ENCODE data around the gene BNC2.

Gene BNC2

DNA sequence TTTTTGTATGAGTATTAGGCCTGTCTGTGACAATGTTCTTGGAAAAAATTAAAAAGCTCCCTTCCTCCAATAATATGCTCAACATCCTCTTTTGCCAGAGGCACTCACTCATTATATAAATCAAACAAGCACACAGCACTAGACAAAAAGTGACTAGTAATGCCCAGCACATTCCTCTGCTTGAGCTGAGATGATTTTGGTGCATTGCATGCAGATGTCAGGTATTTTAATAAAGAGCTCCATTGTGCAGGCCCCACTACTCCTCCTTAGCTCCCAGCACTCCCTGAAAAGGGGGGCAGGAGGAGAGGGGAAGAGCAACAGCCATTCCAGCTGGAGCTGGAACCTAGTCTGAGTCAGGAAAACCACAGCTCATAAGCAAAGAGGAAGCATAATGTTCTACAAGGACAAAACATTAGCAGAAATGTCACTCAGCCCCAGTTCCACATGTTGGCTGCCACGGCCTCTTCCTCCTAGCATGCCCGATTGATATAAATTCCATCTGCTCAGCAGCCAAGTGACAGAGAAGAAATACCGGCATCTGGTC, 348.5 kb downstream of the BNC2 start:
- H3K4me2 ChIP-seq (ENCODE audit: low read length), result no peak overlapping the region
- peaks cover 10% of the 10 kb centered on the region for H3K4me1 ChIP-seq (ENCODE audit: control insufficient read depth, low read depth, low read length)
- H3K27ac ChIP-seq (ENCODE audit: low read depth, low read length), result no peak overlapping the region
- no peaks in the 10 kb centered on the region for H3K79me1 ChIP-seq (ENCODE audit: low read length)
- H4K8ac ChIP-seq (ENCODE audit: low read depth, low read length), result no peak overlapping the region
- no peak for DNase-seq
- no peak overlapping the region for H2BK15ac ChIP-seq (replicated peaks; ENCODE audit: low read depth)
- peak overlapping the region; percentile 10 for H3K23ac ChIP-seq (ENCODE audit: low read length)
- H3K4me3 ChIP-seq (ENCODE audit: low read length), result no peak overlapping the region
- H3K18ac ChIP-seq (ENCODE audit: low read length), result peak overlapping the region; percentile 40
- H3K4ac ChIP-seq (ENCODE audit: low read depth, low read length), result no peak overlapping the region
- no CpG with 5 or more reads among the region's 3 CpGs for WGBS (ENCODE audit: extremely low coverage, insufficient coverage, low lambda C conversion rate)
- H3K9ac ChIP-seq (ENCODE audit: low read length), result no peak overlapping the region
- H4K5ac ChIP-seq (ENCODE audit: low read length), result no peak overlapping the region
- H2BK120ac ChIP-seq (ENCODE audit: low read depth, low read length), result no peak overlapping the region
- H3K36me3 ChIP-seq (ENCODE audit: control insufficient read depth, insufficient read depth, low read length), result no peaks in the 10 kb centered on the region
- no peaks in the 10 kb centered on the region for H3K79me2 ChIP-seq (ENCODE audit: control insufficient read depth, insufficient read depth, low read length)
- peak overlapping the region; percentile 5 for H3K56ac ChIP-seq (ENCODE audit: low read length)
- peak overlapping the region; percentile 22 for H2AK5ac ChIP-seq (ENCODE audit: low read length)
- H2BK5ac ChIP-seq (ENCODE audit: low read length), result peak overlapping the region; percentile 74
- H3K27me3 ChIP-seq (ENCODE audit: insufficient read depth, low read length, poor library complexity), result no peaks in the 10 kb centered on the region

DNA sequence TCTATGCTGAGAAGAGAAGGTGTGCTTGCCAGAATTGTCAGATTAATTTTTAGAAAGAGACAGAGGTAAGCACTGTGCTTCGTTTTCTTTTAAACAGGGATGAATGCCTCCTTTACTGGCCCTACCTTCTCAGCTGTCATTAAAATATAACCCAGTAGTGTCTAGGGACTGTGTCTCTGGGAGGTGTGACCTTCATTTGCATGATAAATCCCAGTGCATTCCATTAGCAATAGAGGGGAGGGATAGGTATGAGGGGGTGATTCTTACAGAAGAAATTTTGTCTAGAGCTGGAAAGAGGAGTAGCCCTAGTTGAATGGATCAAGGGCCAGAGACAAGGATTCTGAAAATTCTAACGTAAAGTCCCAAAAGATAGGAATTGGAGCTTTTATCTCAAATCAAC, 351.5 kb downstream of the BNC2 start:
- no CpG with 5 or more reads among the region's 2 CpGs for WGBS (ENCODE audit: extremely low coverage, insufficient coverage, low lambda C conversion rate)
- Histone ChIP-seq H2BK15ac (replicated peaks; ENCODE audit: low read depth) (no peak overlapping the region), H3K4me1 (ENCODE audit: control insufficient read depth, low read depth, low read length) (peaks cover 18% of the 10 kb centered on the region), H2BK120ac (ENCODE audit: low read depth, low read length) (no peak overlapping the region), H3K56ac (ENCODE audit: low read length) (no peak overlapping the region), H3K79me1 (ENCODE audit: low read length) (no peaks in the 10 kb centered on the region), H3K36me3 (ENCODE audit: control insufficient read depth, insufficient read depth, low read length) (no peaks in the 10 kb centered on the region), H4K5ac (ENCODE audit: low read length) (no peak overlapping the region), H3K23ac (ENCODE audit: low read length) (no peak overlapping the region), H3K27ac (ENCODE audit: low read depth, low read length) (no peak overlapping the region), H3K27me3 (ENCODE audit: insufficient read depth, low read length, poor library complexity) (no peaks in the 10 kb centered on the region), H3K79me2 (ENCODE audit: control insufficient read depth, insufficient read depth, low read length) (no peaks in the 10 kb centered on the region), H3K9ac (ENCODE audit: low read length) (no peak overlapping the region), H2BK5ac (ENCODE audit: low read length) (no peak overlapping the region), H3K4ac (ENCODE audit: low read depth, low read length) (no peak overlapping the region), H3K4me2 (ENCODE audit: low read length) (no peak overlapping the region), H2AK5ac (ENCODE audit: low read length) (no peak overlapping the region), H3K18ac (ENCODE audit: low read length) (no peak overlapping the region), H3K4me3 (ENCODE audit: low read length) (no peak overlapping the region), H4K8ac (ENCODE audit: low read depth, low read length) (no peak overlapping the region)
- DNase-seq, result peak; percentile 64

DNA sequence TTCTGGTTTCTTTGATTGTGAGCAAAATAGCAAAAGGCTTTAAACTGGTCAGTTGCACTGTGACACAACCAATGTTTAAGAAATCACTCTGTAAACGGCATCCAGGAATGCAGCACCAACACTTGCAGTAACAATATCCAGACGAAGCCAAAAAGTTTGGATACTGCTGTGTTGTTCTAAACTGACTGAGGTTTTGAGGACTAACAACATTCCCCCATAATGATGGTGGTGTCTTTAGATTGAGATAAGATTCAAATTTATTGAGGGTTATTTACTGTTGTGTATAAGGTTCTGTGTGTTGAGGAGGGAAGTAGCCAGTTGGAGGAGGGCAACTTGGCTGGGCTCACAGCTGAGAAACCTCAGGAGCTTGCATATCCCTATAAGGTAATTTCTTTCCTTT, 353.6 kb downstream of the BNC2 start:
- no peak overlapping the region for H3K27ac ChIP-seq (ENCODE audit: low read depth, low read length)
- DNase-seq, result peak; percentile 65

DNA sequence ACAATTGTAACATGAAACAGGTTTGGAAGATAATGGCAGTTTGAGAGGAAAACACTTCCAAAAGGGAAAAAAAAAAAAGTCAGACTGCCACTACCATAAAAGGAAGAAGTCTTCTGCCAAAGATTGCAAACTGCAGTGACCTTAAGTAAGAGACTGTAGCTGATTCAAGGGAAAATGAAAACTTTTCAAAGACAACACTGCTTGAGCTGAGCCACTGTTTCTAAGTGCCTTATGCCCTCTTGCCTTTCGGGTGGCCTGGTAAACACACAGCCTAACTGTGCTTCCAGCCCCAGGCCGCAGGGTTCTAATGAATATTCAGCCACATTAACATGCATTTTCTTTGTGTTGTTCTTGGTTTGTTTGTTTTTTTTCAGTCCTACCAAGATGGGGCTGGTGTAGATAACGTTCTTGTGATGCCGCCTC, 354.6 kb downstream of the BNC2 start:
- Histone ChIP-seq H3K27me3 (ENCODE audit: insufficient read depth, low read length, poor library complexity) (no peaks in the 10 kb centered on the region), H4K5ac (ENCODE audit: low read length) (no peak overlapping the region), H3K4me3 (ENCODE audit: low read length) (no peak overlapping the region), H3K27ac (ENCODE audit: low read depth, low read length) (peak overlapping the region; percentile 68), H2BK15ac (replicated peaks; ENCODE audit: low read depth) (no peak overlapping the region), H3K9ac (ENCODE audit: low read length) (no peak overlapping the region), H3K18ac (ENCODE audit: low read length) (peak overlapping the region; percentile 39), H3K79me1 (ENCODE audit: low read length) (no peaks in the 10 kb centered on the region), H3K79me2 (ENCODE audit: control insufficient read depth, insufficient read depth, low read length) (no peaks in the 10 kb centered on the region), H3K36me3 (ENCODE audit: control insufficient read depth, insufficient read depth, low read length) (no peaks in the 10 kb centered on the region), H3K56ac (ENCODE audit: low read length) (peak overlapping the region; percentile 68), H3K4me2 (ENCODE audit: low read length) (no peak overlapping the region), H2BK120ac (ENCODE audit: low read depth, low read length) (no peak overlapping the region), H3K4me1 (ENCODE audit: control insufficient read depth, low read depth, low read length) (peaks cover 16% of the 10 kb centered on the region), H3K4ac (ENCODE audit: low read depth, low read length) (no peak overlapping the region), H4K8ac (ENCODE audit: low read depth, low read length) (no peak overlapping the region), H3K23ac (ENCODE audit: low read length) (no peak overlapping the region), H2AK5ac (ENCODE audit: low read length) (no peak overlapping the region), H2BK5ac (ENCODE audit: low read length) (no peak overlapping the region)
- WGBS (ENCODE audit: extremely low coverage, insufficient coverage, low lambda C conversion rate), result no CpG with 5 or more reads among the region's 4 CpGs
- peak; percentile 93 for DNase-seq

More for the DNA sequence above, 353.6 kb downstream of the BNC2 start:
- no peaks in the 10 kb centered on the region for H3K27me3 ChIP-seq (ENCODE audit: insufficient read depth, low read length, poor library complexity)
- no peak overlapping the region for H3K4ac ChIP-seq (ENCODE audit: low read depth, low read length)
- no peak overlapping the region for H4K5ac ChIP-seq (ENCODE audit: low read length)
- H3K36me3 ChIP-seq (ENCODE audit: control insufficient read depth, insufficient read depth, low read length), result no peaks in the 10 kb centered on the region
- no peaks in the 10 kb centered on the region for H3K79me2 ChIP-seq (ENCODE audit: control insufficient read depth, insufficient read depth, low read length)
- no peak overlapping the region for H3K9ac ChIP-seq (ENCODE audit: low read length)
- no peak overlapping the region for H3K56ac ChIP-seq (ENCODE audit: low read length)
- H2AK5ac ChIP-seq (ENCODE audit: low read length), result no peak overlapping the region
- H2BK120ac ChIP-seq (ENCODE audit: low read depth, low read length), result no peak overlapping the region
- no peaks in the 10 kb centered on the region for H3K79me1 ChIP-seq (ENCODE audit: low read length)
- H4K8ac ChIP-seq (ENCODE audit: low read depth, low read length), result no peak overlapping the region
- no peak overlapping the region for H3K4me2 ChIP-seq (ENCODE audit: low read length)
- peaks cover 17% of the 10 kb centered on the region for H3K4me1 ChIP-seq (ENCODE audit: control insufficient read depth, low read depth, low read length)
- no peak overlapping the region for H2BK5ac ChIP-seq (ENCODE audit: low read length)
- no CpG with 5 or more reads among the region's 2 CpGs for WGBS (ENCODE audit: extremely low coverage, insufficient coverage, low lambda C conversion rate)
- H3K4me3 ChIP-seq (ENCODE audit: low read length), result no peak overlapping the region
- H2BK15ac ChIP-seq (replicated peaks; ENCODE audit: low read depth), result no peak overlapping the region
- peak overlapping the region; percentile 22 for H3K18ac ChIP-seq (ENCODE audit: low read length)
- H3K23ac ChIP-seq (ENCODE audit: low read length), result no peak overlapping the region

DNA sequence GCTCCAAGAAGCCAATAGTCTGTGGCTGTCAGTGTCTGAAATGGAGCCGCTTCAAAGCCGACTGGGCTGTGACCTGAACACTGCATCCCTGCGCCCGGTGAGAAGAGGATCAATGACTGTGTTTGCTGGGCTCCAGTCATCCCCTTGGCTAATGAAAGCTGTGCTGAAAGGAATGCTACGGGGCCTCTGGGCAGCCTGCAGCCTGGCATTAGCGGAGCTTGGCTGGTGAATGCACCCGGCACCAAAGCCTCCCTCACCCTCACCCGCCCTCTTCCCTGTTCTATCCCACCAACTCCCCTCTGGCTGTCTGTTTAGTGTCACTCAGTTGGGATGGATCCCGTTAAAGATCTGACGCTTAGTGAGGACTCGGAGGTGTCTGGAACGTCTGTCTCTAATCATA, 355.3 kb downstream of the BNC2 start:
- H3K27ac ChIP-seq (ENCODE audit: low read depth, low read length), result peak overlapping the region; percentile 43
- H3K23ac ChIP-seq (ENCODE audit: low read length), result no peak overlapping the region
- DNase-seq, result peak; percentile 58

DNA sequence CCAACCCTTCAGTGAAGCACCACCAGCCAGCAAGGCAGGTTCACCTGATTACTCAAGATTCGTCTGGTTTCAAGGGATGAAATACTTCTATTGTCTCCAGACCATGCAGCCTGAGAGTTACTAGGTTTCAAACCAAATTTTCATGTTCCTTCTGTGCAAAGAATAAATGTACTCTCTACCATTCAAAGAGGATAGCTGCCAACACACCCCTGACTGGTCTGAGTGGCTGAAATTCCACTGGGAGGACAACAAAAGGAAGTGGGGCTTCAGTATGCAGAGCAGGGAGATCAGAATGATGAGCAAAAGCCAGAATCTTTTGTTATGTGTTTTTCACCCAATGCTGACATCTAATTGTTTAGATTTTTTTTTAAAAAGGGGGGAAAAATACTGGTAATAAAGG, 356.3 kb downstream of the BNC2 start:
- Histone ChIP-seq H3K79me1 (ENCODE audit: low read length) (no peaks in the 10 kb centered on the region), H3K4ac (ENCODE audit: low read depth, low read length) (no peak overlapping the region), H3K23ac (ENCODE audit: low read length) (no peak overlapping the region), H4K5ac (ENCODE audit: low read length) (no peak overlapping the region), H3K18ac (ENCODE audit: low read length) (no peak overlapping the region), H2BK120ac (ENCODE audit: low read depth, low read length) (no peak overlapping the region), H2BK15ac (replicated peaks; ENCODE audit: low read depth) (no peak overlapping the region), H3K4me1 (ENCODE audit: control insufficient read depth, low read depth, low read length) (peaks cover 13% of the 10 kb centered on the region), H3K4me2 (ENCODE audit: low read length) (no peak overlapping the region), H4K8ac (ENCODE audit: low read depth, low read length) (no peak overlapping the region), H3K27me3 (ENCODE audit: insufficient read depth, low read length, poor library complexity) (peaks cover 1% of the 10 kb centered on the region), H3K9ac (ENCODE audit: low read length) (no peak overlapping the region), H3K4me3 (ENCODE audit: low read length) (no peak overlapping the region), H3K27ac (ENCODE audit: low read depth, low read length) (no peak overlapping the region), H3K56ac (ENCODE audit: low read length) (no peak overlapping the region), H2BK5ac (ENCODE audit: low read length) (no peak overlapping the region), H3K79me2 (ENCODE audit: control insufficient read depth, insufficient read depth, low read length) (no peaks in the 10 kb centered on the region), H2AK5ac (ENCODE audit: low read length) (no peak overlapping the region), H3K36me3 (ENCODE audit: control insufficient read depth, insufficient read depth, low read length) (no peaks in the 10 kb centered on the region)
- WGBS (ENCODE audit: extremely low coverage, insufficient coverage, low lambda C conversion rate), result no CpG with 5 or more reads among the region's 1 CpG
- DNase-seq, result peak; percentile 41

More for the DNA sequence above, 355.3 kb downstream of the BNC2 start:
- Histone ChIP-seq H3K79me1 (ENCODE audit: low read length) (no peaks in the 10 kb centered on the region), H3K18ac (ENCODE audit: low read length) (no peak overlapping the region), H4K5ac (ENCODE audit: low read length) (no peak overlapping the region), H3K9ac (ENCODE audit: low read length) (no peak overlapping the region), H2BK120ac (ENCODE audit: low read depth, low read length) (no peak overlapping the region), H3K56ac (ENCODE audit: low read length) (peak overlapping the region; percentile 62), H3K4ac (ENCODE audit: low read depth, low read length) (no peak overlapping the region), H2AK5ac (ENCODE audit: low read length) (no peak overlapping the region), H4K8ac (ENCODE audit: low read depth, low read length) (no peak overlapping the region), H3K79me2 (ENCODE audit: control insufficient read depth, insufficient read depth, low read length) (no peaks in the 10 kb centered on the region), H3K4me2 (ENCODE audit: low read length) (no peak overlapping the region), H3K4me3 (ENCODE audit: low read length) (no peak overlapping the region), H2BK15ac (replicated peaks; ENCODE audit: low read depth) (no peak overlapping the region), H3K4me1 (ENCODE audit: control insufficient read depth, low read depth, low read length) (peaks cover 16% of the 10 kb centered on the region), H3K27me3 (ENCODE audit: insufficient read depth, low read length, poor library complexity) (no peaks in the 10 kb centered on the region), H2BK5ac (ENCODE audit: low read length) (peak overlapping the region; percentile 20), H3K36me3 (ENCODE audit: control insufficient read depth, insufficient read depth, low read length) (no peaks in the 10 kb centered on the region)
- no CpG with 5 or more reads among the region's 12 CpGs for WGBS (ENCODE audit: extremely low coverage, insufficient coverage, low lambda C conversion rate)
